NB4 (cell line): ENCODE measurements around the gene INTS11.

Experiments used
- DNase-seq: peaks from one replicate; pipeline ENCODE4 v3.0.0; 2010; ENCODE audit warnings: low read depth
- H3K4me3 ChIP-seq: one replicate; pipeline ENCODE4 v1.5.1; 2011; ENCODE audit warnings: mild to moderate bottlenecking, low read depth, low read length, moderate library complexity
- MYC ChIP-seq: IDR thresholded peaks from 2 replicates; pipeline ENCODE4 v1.6.1; 2011; ENCODE audit warnings: low read depth, low read length
- POLR2A ChIP-seq: IDR thresholded peaks from 2 replicates; pipeline ENCODE4 v1.6.1; 2011; ENCODE audit warnings: mild to moderate bottlenecking; ENCODE audit not compliant: insufficient read length; ENCODE audit errors: extremely low read depth
- TF ChIP-seq, protein P1 (sequence below): IDR thresholded peaks from 2 replicates; pipeline ENCODE4 v1.6.1; 2011; ENCODE audit warnings: low read depth, low read length
- TF ChIP-seq, protein P2 (sequence below): IDR thresholded peaks from one replicate; pipeline ENCODE4 v1.5.1; 2012; ENCODE audit warnings: low read depth, low read length

Gene INTS11

DNA sequence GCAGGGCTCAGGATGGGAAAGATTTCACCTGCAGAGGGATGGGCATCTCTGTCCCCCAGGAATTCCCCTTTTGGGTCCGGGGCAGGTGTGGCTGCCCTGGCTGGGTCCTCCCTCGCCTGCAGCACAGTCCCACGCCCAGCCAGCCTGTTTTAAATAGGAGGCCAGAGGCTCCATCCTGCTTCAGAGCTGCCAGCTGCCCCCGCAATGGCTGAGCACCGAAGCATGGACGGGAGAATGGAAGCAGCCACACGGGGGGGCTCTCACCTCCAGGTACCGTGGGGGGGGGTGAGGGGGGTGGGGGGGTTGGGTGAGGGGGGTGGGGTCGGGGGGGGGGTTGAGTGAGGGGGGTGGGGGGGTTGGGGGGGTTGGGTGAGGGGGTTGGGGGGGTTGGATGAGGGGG lies 40.6 kb downstream of the INTS11 start:
- no peak for DNase-seq
- TF ChIP-seq, protein P1, sequence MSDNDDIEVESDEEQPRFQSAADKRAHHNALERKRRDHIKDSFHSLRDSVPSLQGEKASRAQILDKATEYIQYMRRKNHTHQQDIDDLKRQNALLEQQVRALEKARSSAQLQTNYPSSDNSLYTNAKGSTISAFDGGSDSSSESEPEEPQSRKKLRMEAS: no peak
- H3K4me3 ChIP-seq: no peak overlapping the region

DNA sequence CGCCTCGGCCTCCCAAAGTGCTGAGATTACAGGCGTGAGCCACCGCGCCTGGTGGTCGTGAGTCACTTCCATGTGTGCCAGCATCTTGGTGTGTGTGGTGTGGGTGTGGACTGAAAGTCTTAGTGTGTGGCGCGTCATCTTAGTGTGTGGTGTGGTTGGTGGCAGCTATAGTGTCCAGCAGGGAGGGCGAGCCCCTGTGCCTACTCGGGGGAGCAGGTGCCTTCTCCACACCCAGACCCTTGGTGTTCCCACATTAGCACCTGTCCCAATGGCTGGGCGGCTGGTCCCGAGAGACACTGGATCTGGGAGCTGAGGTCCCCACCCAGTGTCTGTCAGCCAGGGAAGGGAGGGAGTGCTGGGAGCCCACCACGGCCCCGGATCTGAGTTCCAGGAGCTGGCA lies 41.5 kb downstream of the INTS11 start:
- TF ChIP-seq, protein P2, sequence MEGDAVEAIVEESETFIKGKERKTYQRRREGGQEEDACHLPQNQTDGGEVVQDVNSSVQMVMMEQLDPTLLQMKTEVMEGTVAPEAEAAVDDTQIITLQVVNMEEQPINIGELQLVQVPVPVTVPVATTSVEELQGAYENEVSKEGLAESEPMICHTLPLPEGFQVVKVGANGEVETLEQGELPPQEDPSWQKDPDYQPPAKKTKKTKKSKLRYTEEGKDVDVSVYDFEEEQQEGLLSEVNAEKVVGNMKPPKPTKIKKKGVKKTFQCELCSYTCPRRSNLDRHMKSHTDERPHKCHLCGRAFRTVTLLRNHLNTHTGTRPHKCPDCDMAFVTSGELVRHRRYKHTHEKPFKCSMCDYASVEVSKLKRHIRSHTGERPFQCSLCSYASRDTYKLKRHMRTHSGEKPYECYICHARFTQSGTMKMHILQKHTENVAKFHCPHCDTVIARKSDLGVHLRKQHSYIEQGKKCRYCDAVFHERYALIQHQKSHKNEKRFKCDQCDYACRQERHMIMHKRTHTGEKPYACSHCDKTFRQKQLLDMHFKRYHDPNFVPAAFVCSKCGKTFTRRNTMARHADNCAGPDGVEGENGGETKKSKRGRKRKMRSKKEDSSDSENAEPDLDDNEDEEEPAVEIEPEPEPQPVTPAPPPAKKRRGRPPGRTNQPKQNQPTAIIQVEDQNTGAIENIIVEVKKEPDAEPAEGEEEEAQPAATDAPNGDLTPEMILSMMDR: no peak
- TF ChIP-seq POLR2A (no peak), MYC (no peak)
- TF ChIP-seq, protein P1: no peak
- no peak for DNase-seq
- no peak overlapping the region for H3K4me3 ChIP-seq

DNA sequence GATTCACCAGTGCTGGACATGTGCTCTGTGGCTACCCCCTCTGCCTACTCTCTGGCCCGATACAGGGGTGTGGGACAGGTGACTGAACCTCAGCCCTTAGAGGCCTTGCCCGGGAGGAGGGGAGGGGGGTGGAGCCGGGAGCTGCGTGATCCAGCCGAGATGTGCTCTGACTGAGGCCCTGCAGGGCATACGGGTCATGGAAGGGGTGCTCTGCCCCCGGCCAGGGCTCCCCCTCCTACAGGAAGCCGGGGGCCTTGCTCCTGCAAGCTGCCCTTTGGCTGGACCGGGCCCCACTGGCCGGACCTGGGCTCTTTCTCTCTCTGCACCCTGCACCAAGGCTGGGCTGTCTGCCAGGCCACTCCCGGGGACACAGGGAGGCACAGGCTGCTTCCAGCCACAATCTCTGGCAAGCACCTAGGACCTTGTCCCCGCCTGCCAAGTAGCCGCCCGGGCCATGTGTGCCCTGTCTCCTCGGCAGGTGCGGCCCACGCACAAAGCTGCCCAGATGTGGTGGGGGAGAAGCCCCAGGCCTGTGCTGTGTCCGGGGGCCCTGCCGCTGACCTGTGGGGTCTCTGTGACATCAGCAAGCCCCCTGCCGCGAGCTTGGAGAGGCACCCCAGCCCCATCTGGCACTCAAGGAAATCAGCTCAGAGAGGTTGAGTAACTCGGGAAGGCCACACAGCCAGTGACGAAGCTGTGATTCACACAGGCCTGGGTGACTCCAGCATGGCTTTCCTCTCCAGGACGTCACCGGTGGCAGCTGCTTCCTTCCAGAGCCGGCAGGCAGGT lies 42.7 kb downstream of the INTS11 start:
- TF ChIP-seq POLR2A: no peak
- no peak for TF ChIP-seq MYC
- TF ChIP-seq, protein P2: no peak
- TF ChIP-seq, protein P1: no peak
- H3K4me3 ChIP-seq: no peak overlapping the region
- no peak for DNase-seq

DNA sequence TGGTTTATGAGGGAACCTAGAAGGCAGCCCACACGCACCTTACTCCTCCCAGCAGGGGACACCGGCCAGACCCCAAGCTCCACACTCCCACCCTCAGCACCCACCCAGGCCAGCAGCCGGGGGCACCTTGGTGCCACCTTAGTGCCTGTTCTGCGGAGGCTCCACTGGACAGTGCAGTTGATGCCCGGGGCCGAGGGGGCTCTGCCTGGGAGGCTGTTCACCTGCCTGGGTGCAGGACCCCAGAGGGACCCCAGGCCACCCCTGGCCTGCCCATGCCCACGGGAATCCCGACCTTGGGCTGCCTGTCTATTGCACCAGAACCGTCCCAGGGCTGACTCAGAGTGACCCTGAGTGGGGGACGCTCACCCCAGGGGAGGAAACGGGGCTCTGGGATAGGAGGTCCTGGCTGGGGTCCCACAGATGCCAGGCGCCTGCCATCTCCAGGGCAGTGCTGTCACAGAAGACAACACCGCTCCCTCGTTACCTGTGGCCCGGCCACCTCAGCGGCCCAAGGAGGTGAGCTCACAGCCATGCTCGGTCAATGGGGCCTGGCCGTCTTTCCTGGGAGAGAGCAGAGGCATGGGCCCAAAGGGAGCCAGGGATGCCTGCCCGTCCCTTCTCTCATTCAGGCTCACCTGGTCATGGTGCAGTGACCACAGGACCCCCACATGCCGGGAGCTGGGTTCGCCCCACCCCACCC lies 43.5 kb downstream of the INTS11 start:
- H3K4me3 ChIP-seq: no peak overlapping the region
- no peak for DNase-seq
- no peak for TF ChIP-seq POLR2A
- TF ChIP-seq, protein P1: no peak
- no peak for TF ChIP-seq MYC
- TF ChIP-seq, protein P2: no peak

DNA sequence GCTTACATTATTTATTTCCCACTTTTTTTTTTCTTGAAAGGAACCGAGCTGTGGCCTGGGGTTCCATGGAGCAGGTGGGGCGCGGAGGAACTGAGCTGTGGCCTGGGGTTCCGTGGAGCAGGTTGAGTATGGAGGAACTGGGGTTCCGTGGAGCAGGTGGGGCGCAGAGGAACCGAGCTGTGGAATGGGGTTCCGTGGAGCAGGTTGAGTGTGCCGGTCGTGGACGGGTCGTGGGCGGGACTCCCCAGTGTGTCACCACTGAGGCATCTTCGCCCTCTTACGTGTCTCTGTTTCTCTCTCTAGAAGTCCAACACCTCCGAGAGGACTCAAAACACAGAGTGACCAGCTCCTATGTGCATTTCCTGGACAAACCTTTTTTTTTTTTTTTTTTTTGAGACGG lies 45.4 kb downstream of the INTS11 start:
- DNase-seq: no peak

More for the DNA sequence above, 45.4 kb downstream of the INTS11 start:
- H3K4me3 ChIP-seq: no peak overlapping the region
- TF ChIP-seq MYC: no peak
- no peak for TF ChIP-seq POLR2A
- TF ChIP-seq, protein P2: no peak
- TF ChIP-seq, protein P1: no peak
